K562 (cell line): Measurements from ENCODE around the gene ITGB2. TPM values are rescaled to one million over a fixed set of nuclear protein-coding genes. Genes with fewer than 3 reads are reported as not detected.
A peak's percentile ranks its signal among the peaks of the same experiment; 100 is the strongest.

Experiments
- BDP1 ChIP-seq: IDR thresholded peaks from 3 replicates; pipeline ENCODE4 v1.6.1; 2011; ENCODE audit not compliant: insufficient read length, insufficient read depth
- CHD1 ChIP-seq: fragments of 200-600 bp; sonication (generic); IDR thresholded peaks from one replicate; pipeline ENCODE4 v1.6.1; 2012; ENCODE audit warnings: mild to moderate bottlenecking, moderate library complexity, low read length, inconsistent platforms
- GABPB2 ChIP-seq: fragments of 250-450 bp; sonication (Bioruptor Pico); conservative IDR thresholded peaks from 2 replicates; pipeline ENCODE4 v1.5.1; 2021; ENCODE audit warnings: mild to moderate bottlenecking
- HMG20B ChIP-seq: fragments of 250-450 bp; sonication (Bioruptor Pico); IDR thresholded peaks from 2 replicates; pipeline ENCODE4 v1.5.0; 2021; ENCODE audit warnings: mild to moderate bottlenecking
- KAT2B ChIP-seq: IDR thresholded peaks from one replicate; pipeline ENCODE4 v1.6.1; 2012; ENCODE audit warnings: low read depth, mild to moderate bottlenecking, control low read depth, inconsistent platforms, low read length, moderate library complexity
- MTF1 ChIP-seq: fragments of 250-450 bp; sonication (Bioruptor Pico); IDR thresholded peaks from 2 replicates; pipeline ENCODE4 v1.9.0; 2021; ENCODE audit warnings: moderate library complexity, mild to moderate bottlenecking, inconsistent platforms, borderline replicate concordance
- MYNN ChIP-seq, 2 experiments: sonication (generic); formaldehyde crosslinking in 1 of 2; IDR thresholded peaks; 2 replicates each; pipeline versions ENCODE4 v1.5.0 to v1.6.1; 2016 to 2020; ENCODE audit warnings: antibody characterized with exemption in 1 of 2, missing genetic modification reagents in 1 of 2
- NFXL1 ChIP-seq: fragments of 450-650 bp; formaldehyde crosslinking; IDR thresholded peaks from 2 replicates; pipeline ENCODE4 v1.4.0; 2021; ENCODE audit warnings: mild to moderate bottlenecking
- NONO ChIP-seq, 2 experiments: fragments of 200-400 bp in 1 of 2; fragments of 450-650 bp in 1 of 2; formaldehyde crosslinking in 1 of 2; IDR thresholded peaks; 2 replicates each; pipeline ENCODE4 v1.6.1; 2017; ENCODE audit warnings: low read depth in 2 of 2, mild to moderate bottlenecking in 2 of 2, moderate library complexity in 2 of 2, low read length in 1 of 2
- NR2F6 ChIP-seq: fragments of 450-650 bp; formaldehyde crosslinking; IDR thresholded peaks from 2 replicates; pipeline ENCODE4 v1.4.0; 2020; ENCODE audit warnings: mild to moderate bottlenecking
- PHTF2 ChIP-seq: fragments of 250-450 bp; sonication (Bioruptor Pico); IDR thresholded peaks from 2 replicates; pipeline ENCODE4 v1.5.0; 2021; ENCODE audit warnings: mild to moderate bottlenecking
- POLR2G ChIP-seq: fragments of 200-400 bp; formaldehyde crosslinking; IDR thresholded peaks from 2 replicates; pipeline ENCODE4 v1.6.1; 2017; ENCODE audit warnings: low read depth, mild to moderate bottlenecking, antibody characterized with exemption, low read length, moderate library complexity
- SMAD1 ChIP-seq: fragments of 150-350 bp; IDR thresholded peaks from 2 replicates; pipeline ENCODE4 v1.6.1; 2014; ENCODE audit warnings: low read length, low read depth; ENCODE audit not compliant: partially characterized antibody
- SNAPC5 ChIP-seq: fragments of 250-450 bp; sonication (Bioruptor Pico); IDR thresholded peaks from 2 replicates; pipeline ENCODE4 v1.8.0; 2021; ENCODE audit warnings: moderate library complexity, mild to moderate bottlenecking, inconsistent platforms
- TBP ChIP-seq: optimal IDR thresholded peaks from 2 replicates; pipeline ENCODE3; 2011; ENCODE audit warnings: low read depth, low read length, improper control_type of control experiment
- TRIM24 ChIP-seq, 2 experiments: fragments of 450-650 bp; IDR thresholded peaks; 2 replicates each; pipeline ENCODE4 v1.6.1; 2016
- TSC22D4 ChIP-seq: fragments of 450-650 bp; IDR thresholded peaks from 2 replicates; pipeline ENCODE4 v1.6.1; 2016; ENCODE audit warnings: missing genetic modification characterization, missing biosample characterization, control low read depth
- ZBTB1 ChIP-seq: sonication (generic); formaldehyde crosslinking; IDR thresholded peaks from 2 replicates; pipeline ENCODE4 v1.8.1; 2023; ENCODE audit warnings: missing genetic modification reagents, low read depth, mild to moderate bottlenecking, borderline replicate concordance
- ZBTB33 ChIP-seq: sonication (generic); formaldehyde crosslinking; IDR thresholded peaks from 2 replicates; pipeline ENCODE4 v1.8.1; 2023; ENCODE audit warnings: mild to moderate bottlenecking, missing genetic modification reagents
- ZNF347 ChIP-seq: fragments of 450-650 bp; formaldehyde crosslinking; IDR thresholded peaks from 2 replicates; pipeline ENCODE4 v1.4.0; 2020; ENCODE audit warnings: low read depth, mild to moderate bottlenecking, moderate library complexity
- ZNF384 ChIP-seq: IDR thresholded peaks from 2 replicates; pipeline ENCODE4 v1.6.1; 2012; ENCODE audit warnings: low read depth, low read length, improper control_type of control experiment
- ZNF431 ChIP-seq: sonication (generic); formaldehyde crosslinking; IDR thresholded peaks from 2 replicates; pipeline ENCODE4 v1.8.0; 2022; ENCODE audit warnings: mild to moderate bottlenecking, missing genetic modification reagents
- polyA plus RNA-seq, 8 experiments: library from polyadenylated mRNA; depleted of rRNA in 4 of 8; stranded (reverse) in 5 of 8; unstranded in 3 of 8; fragments of >200 nt; fragmentation: Nextera tagmentation in 2 of 8; fragmentation: Illumina TruSeq in 1 of 8; extraction: Ambion mirVana in 2 of 8; extraction: Trizol in 1 of 8; gene quantifications; 2 replicates each; pipeline versions ENCODE4 v1.2.1 to v1.2.3, GENCODE V29; 2011 to 2014; ENCODE audit warnings: inconsistent platforms in 1 of 8, missing spikeins in 1 of 8
- total RNA-seq, 7 experiments: library from RNA; depleted of rRNA in 6 of 7; stranded (reverse); fragments of >200 nt in 6 of 7; fragmentation: Illumina TruSeq in 2 of 7; extraction: Trizol in 2 of 7; gene quantifications; 2 replicates each; pipeline versions ENCODE4 v1.2.1 to v1.2.3, GENCODE V29; 2011 to 2021; ENCODE audit warnings: low replicate concordance in 1 of 7
- TF ChIP-seq, protein P1 (sequence below), 3 experiments: fragments of 200-800 bp in 1 of 3; fragments of 250-450 bp in 1 of 3; fragments of 450-650 bp in 1 of 3; sonication (Bioruptor Pico) in 1 of 3; sonication (Bioruptor generic) in 1 of 3; formaldehyde crosslinking in 1 of 3; IDR thresholded peaks; 2 replicates each; pipeline versions ENCODE4 v1.6.1 to v1.8.0; 2016 to 2022; ENCODE audit warnings: mild to moderate bottlenecking in 2 of 3, missing genetic modification characterization in 2 of 3, missing compliant biosample characterization in 1 of 3, moderate library complexity in 1 of 3

ITGB2 gene
- total and polyA plus RNA-seq, 9 of the 15 experiments (the other 6 are each of a cell fraction or from before 2014, with no cell fraction given), result 0.07 to 1.3 (median 0.51) TPM; not detected in 2

DNA sequence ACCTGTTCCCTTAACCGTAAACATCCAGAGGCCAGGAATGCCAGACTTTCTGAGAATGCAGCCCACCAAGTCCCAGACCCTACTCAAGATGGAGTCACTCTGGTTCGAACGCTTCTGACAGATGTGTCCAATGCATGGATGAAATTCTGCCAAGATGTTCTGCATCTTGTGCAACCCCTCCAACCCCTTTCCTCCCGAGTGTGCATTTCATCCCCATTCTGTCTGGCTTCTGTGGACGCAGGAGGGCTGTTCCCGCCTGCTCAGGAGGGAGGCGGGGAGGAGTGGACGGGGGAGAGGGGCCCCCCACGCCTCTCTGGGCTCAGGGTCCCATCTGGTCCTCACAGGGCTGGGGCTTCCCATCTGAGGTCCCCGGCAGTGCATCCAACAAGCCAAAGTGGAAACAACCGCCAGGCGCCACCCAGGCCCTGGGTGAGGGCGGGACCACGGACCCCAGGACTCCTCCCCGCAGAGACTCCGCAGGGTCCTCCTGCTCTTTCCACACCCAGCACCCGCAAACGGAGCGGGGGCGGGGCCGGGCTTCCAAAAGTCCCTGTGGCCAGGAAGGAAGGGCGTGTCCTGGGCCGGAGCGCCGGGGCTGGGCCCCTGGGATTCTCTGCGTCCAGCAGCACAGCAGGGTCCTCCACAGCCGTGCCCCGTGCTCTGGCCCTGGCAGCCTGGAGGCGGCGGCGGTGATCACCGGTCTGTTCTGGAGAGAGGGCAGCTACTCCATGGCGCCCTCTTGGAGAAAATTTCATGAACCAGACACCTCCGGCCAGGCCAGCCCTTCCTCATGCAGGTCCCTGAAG lies 75.1 kb downstream of the ITGB2 start (continued):
- TF ChIP-seq NONO (IDR thresholded peaks at IDR 0.05; ENCODE audit: low read depth in 2 of 2, low read length in 1 of 2) (no peak), CHD1 (no peak), POLR2G (peak; percentile 75), TSC22D4 (no peak), SNAPC5 (CRISPR knock-in tag) (no peak), PHTF2 (CRISPR knock-in tag) (no peak), ZBTB33 (CRISPR knock-in tag) (no peak), BDP1 (no peak), ZNF347 (CRISPR knock-in tag) (no peak), HMG20B (CRISPR knock-in tag) (no peak), ZNF384 (no peak), GABPB2 (CRISPR knock-in tag) (no peak), KAT2B (no peak), MTF1 (CRISPR knock-in tag) (0 out of 2 replicates have a peak, but pooled peaks have one; percentile 16), SMAD1 (no peak), ZNF431 (no peak), TBP (peak; percentile 57), ZBTB1 (CRISPR knock-in tag) (peak; percentile 62; the same call in 1 of the 2 replicates), NFXL1 (CRISPR knock-in tag) (no peak), TRIM24 (IDR thresholded peaks at IDR 0.05) (peak in 1 of 2 experiments; percentile 19; a peak in 1 of 4 replicates), MYNN (IDR thresholded peaks at IDR 0.05) (peak; percentile 17; the same call in 1 of the 2 replicates), MYNN (CRISPR knock-in tag; IDR thresholded peaks at IDR 0.05) (no peak), NR2F6 (CRISPR knock-in tag) (no peak)
- TF ChIP-seq, protein P1, sequence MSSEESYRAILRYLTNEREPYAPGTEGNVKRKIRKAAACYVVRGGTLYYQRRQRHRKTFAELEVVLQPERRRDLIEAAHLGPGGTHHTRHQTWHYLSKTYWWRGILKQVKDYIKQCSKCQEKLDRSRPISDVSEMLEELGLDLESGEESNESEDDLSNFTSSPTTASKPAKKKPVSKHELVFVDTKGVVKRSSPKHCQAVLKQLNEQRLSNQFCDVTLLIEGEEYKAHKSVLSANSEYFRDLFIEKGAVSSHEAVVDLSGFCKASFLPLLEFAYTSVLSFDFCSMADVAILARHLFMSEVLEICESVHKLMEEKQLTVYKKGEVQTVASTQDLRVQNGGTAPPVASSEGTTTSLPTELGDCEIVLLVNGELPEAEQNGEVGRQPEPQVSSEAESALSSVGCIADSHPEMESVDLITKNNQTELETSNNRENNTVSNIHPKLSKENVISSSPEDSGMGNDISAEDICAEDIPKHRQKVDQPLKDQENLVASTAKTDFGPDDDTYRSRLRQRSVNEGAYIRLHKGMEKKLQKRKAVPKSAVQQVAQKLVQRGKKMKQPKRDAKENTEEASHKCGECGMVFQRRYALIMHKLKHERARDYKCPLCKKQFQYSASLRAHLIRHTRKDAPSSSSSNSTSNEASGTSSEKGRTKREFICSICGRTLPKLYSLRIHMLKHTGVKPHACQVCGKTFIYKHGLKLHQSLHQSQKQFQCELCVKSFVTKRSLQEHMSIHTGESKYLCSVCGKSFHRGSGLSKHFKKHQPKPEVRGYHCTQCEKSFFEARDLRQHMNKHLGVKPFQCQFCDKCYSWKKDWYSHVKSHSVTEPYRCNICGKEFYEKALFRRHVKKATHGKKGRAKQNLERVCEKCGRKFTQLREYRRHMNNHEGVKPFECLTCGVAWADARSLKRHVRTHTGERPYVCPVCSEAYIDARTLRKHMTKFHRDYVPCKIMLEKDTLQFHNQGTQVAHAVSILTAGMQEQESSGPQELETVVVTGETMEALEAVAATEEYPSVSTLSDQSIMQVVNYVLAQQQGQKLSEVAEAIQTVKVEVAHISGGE (CRISPR knock-in tag; IDR thresholded peaks at IDR 0.05), result no peak
